ENCODE measurements around the gene ADGRB2. TPM values are rescaled to one million over a fixed set of nuclear protein-coding genes. Genes with fewer than 3 reads are reported as not detected.

ADGRB2 gene
- total RNA-seq, 1 donor from 2014 or later = 21.5 TPM

DNA sequence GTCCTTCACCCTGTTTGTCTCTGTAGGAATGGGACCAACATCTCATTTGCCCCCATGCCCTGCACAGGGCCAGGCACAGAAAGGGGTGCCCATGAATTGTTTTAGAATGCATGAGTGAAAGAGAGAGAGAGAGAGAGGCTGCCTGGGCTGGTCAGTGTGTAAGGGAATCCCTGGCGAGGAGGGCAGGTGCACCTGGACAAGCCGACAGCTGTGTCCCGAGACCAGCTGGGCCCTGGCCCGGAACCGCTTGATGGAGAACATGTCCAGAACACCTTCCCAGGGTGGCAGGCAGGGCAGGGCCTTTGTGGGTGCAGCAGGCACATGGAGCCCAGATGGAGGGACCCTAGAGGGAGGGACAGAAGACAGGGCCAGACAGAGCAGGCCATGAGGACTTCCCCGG lies 28.9 kb upstream of the ADGRB2 start:
- Mint-ChIP-seq H3K36me3 (no peaks in the 10 kb centered on the region), H3K9me3 (no peaks in the 10 kb centered on the region), H3K27me3 (ENCODE audit: low read depth) (peaks cover 3% of the 10 kb centered on the region), H3K27ac (no peak overlapping the region), H3K4me1 (peaks cover 9% of the 10 kb centered on the region), H3K4me3 (no peak overlapping the region)
- TF ChIP-seq CTCF (IDR thresholded peaks at IDR 0.05; ENCODE audit: unreplicated experiment) = no peak
- DNase-seq (ENCODE audit: low spot score in 2 of 2, unreplicated experiment in 2 of 2) = peak; percentile 10 to 33

DNA sequence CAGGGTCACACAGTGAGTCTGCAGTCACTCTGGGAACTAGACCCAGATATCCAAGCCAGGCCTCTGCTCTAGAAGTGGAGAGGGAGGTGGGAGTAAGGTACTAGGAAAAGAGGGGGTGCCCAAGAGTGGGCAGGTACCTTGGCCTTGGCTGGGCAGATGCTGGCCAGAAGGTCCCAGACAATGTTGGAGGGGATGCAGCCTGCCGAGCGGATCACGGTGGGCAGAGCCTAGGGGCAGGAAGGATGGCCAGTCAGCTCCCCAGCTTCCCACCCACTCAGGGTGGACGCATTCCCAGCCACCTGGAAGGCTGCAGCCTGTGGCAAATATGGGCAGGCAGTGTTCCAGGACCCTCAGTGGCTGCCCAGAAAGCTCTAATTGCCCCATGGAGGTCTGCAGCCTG lies 28.4 kb upstream of the ADGRB2 start:
- peaks cover 3% of the 10 kb centered on the region for H3K27me3 Mint-ChIP-seq (ENCODE audit: low read depth)
- peaks cover 14% of the 10 kb centered on the region for H3K4me1 Mint-ChIP-seq
- H3K4me3 Mint-ChIP-seq = no peak overlapping the region
- TF ChIP-seq CTCF (IDR thresholded peaks at IDR 0.05; ENCODE audit: unreplicated experiment) = no peak
- peak; percentile 11 to 25 for DNase-seq (ENCODE audit: low spot score in 2 of 2, unreplicated experiment in 2 of 2)
- no peaks in the 10 kb centered on the region for H3K36me3 Mint-ChIP-seq
- no peak overlapping the region for H3K27ac Mint-ChIP-seq
- H3K9me3 Mint-ChIP-seq = no peaks in the 10 kb centered on the region

- no peaks in the 10 kb centered on the region for H3K9me3 Mint-ChIP-seq
- H3K4me1 Mint-ChIP-seq = peaks cover 14% of the 10 kb centered on the region
- no peak for TF ChIP-seq CTCF (IDR thresholded peaks at IDR 0.05; ENCODE audit: unreplicated experiment)
- no peak overlapping the region for H3K27ac Mint-ChIP-seq
- peak in 1 of 2 experiments; percentile 6 for DNase-seq (ENCODE audit: low spot score in 2 of 2, unreplicated experiment in 2 of 2)
- peaks cover 3% of the 10 kb centered on the region for H3K27me3 Mint-ChIP-seq (ENCODE audit: low read depth)
- no peak overlapping the region for H3K4me3 Mint-ChIP-seq
- no peaks in the 10 kb centered on the region for H3K36me3 Mint-ChIP-seq
These were observed 28.0 kb upstream of the ADGRB2 start for GRCh38 chr1:31792116-31792515.

GRCh38 chr1:31791131-31791858 lies 27.2 kb upstream of the ADGRB2 start:
- H3K4me1 Mint-ChIP-seq = peaks cover 14% of the 10 kb centered on the region
- H3K27ac Mint-ChIP-seq = no peak overlapping the region
- peaks cover 3% of the 10 kb centered on the region for H3K27me3 Mint-ChIP-seq (ENCODE audit: low read depth)
- H3K9me3 Mint-ChIP-seq = no peaks in the 10 kb centered on the region
- no peak overlapping the region for H3K4me3 Mint-ChIP-seq
- TF ChIP-seq CTCF (IDR thresholded peaks at IDR 0.05; ENCODE audit: unreplicated experiment) = no peak
- DNase-seq (ENCODE audit: low spot score in 2 of 2, unreplicated experiment in 2 of 2) = peak in 1 of 2 experiments; percentile 17
- H3K36me3 Mint-ChIP-seq = no peaks in the 10 kb centered on the region

DNA sequence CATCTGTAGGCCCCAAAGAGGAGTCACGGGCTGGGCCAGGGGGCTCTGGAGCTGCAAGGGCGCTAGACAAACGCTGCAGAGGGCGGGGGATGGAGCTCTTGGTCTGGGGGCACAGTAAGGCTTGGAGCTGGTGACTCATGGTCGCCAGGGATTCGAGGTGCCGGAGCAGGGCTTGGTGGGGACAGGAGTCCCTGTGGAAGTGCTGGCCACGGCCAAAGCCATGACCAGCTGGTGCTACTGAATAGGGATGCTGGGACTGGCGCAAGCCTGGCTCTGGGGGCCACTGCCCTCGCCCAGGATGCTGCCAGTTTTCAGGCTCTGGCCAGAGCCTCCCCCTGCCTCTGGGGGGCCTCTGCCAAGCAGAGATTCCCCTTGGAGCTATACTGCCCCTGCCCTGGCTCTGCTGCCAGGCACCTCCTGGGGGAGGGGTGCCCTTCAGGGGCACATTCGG lies 26.5 kb upstream of the ADGRB2 start:
- Mint-ChIP-seq H3K4me3 (no peak overlapping the region), H3K4me1 (peaks cover 12% of the 10 kb centered on the region), H3K27me3 (ENCODE audit: low read depth) (peaks cover 3% of the 10 kb centered on the region), H3K9me3 (no peaks in the 10 kb centered on the region), H3K36me3 (no peaks in the 10 kb centered on the region), H3K27ac (no peak overlapping the region)
- TF ChIP-seq CTCF (IDR thresholded peaks at IDR 0.05; ENCODE audit: unreplicated experiment) = no peak
- DNase-seq (ENCODE audit: low spot score in 2 of 2, unreplicated experiment in 2 of 2) = no peak

Data from mesothelial cell of epicardium (in vitro differentiated cells).